ENCODE results near the gene ACTN4.

ACTN4 gene

DNA sequence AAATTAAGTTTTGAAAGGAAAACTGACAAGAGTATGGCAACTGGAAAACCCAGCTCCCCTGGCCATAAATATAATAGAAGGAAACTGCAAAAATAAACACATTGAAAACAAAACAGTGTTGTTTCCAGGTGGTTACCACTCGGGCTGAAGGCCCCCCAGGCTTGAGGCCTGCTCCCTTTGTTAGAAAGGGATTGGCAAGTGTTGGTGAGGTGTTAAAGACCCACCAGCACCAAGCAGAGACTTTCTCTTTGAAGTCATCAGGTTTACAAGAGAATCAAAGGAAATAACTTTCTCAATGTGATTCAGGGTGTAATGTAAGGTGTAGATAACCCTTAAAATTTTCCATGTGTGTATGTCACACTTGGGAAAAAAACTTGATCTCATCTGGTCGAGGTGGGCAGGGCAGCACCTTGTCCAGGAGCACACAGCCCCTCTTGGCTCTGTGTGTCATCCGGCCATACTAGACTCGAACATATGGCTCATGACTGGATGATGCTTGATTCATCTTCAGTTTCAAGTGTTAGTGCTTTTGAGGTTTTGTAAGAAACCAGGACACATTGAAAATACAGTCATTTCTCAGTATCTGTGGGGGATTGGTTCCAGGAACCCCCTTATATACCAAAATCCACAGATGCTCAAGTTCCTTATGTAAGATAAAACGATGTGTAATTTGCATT, 7.8 kb downstream of the ACTN4 start:
- ChIA-PET CTCF (interaction anchor here (1.3 to 1.4 kb wide), 2 partner anchors 13 to 27 kb away, joined by 3 to 7 read pairs; no protein-coding TSS in a partner anchor), POLR2A (no interaction called here)
- Histone ChIP-seq H3K4me3 (ENCODE audit: control insufficient read depth in 1 of 7, extremely low read depth in 1 of 7, insufficient read depth in 4 of 7, low read depth in 2 of 7, low read length in 6 of 7) (no peak overlapping the region), H3K27ac (ENCODE audit: insufficient read depth in 1 of 2, low read depth in 1 of 2, low read length in 2 of 2, poor library complexity in 1 of 2, severe bottlenecking in 2 of 2) (no peak overlapping the region), H3K36me3 (ENCODE audit: control insufficient read depth in 4 of 4, insufficient read depth in 4 of 4, low read length in 3 of 4) (peaks cover 4 to 33% (median 5%) of the 10 kb centered on the region in 4 experiments), H3K9me3 (ENCODE audit: control extremely low read depth in 1 of 5, control insufficient read depth in 4 of 5, insufficient read depth in 2 of 5, low read depth in 1 of 5, low read length in 4 of 5) (no peaks in the 10 kb centered on the region), H3K27me3 (replicated peaks in 2 of 5; ENCODE audit: control insufficient read depth in 4 of 5, insufficient read depth in 5 of 5, low read length in 4 of 5) (no peaks in the 10 kb centered on the region), H3K4me1 (ENCODE audit: control extremely low read depth in 1 of 4, control insufficient read depth in 4 of 4, insufficient read depth in 4 of 4, low read length in 3 of 4) (peaks cover 10 to 64% (median 45%) of the 10 kb centered on the region in 4 experiments)
- peak in 1 of 3 donors; percentile 36 for DNase-seq
- 93% methylated on average over 4 of the region's 5 CpGs for WGBS (ENCODE audit: insufficient coverage)

DNA sequence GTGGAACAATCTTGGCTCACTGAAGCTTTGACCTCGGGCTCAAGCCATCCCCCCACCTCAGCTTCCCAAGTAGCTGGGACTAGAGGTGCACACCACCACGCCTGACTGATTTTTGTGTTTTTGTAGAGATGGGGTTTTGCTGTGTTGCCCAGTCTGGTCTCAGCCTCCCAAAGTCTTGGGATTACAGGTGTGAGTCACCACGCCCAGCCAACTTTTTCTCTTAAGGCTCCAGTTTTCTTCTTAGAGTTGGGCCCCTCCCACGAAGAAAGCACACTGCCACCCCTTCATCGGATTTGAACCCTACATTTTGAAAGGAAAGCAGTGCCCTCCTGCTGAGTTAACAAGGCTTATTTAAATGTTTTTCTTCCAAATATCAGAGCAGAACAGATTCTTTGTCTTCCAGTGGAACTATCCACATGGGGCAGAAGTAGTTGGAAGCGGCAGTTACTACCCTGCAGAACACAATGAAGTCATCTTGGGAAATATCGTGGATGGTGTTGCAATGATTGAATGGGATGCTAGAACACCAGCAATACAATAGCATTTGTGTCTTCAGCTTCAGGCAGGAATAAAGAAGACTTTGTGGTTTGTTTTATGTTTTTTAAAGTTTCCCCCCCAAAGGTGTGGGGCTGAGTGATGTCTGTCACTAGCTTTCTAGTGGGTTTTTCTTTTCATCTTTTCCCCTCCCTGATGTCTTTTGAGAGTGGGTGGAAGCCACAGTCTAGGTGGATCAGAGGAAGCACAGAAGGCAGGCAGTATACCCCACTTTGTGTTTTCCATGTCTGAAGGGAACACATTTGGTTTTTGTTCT, 8.9 kb downstream of the ACTN4 start:
- 100% methylated on average over 2 of the region's 7 CpGs for WGBS (ENCODE audit: insufficient coverage)
- Histone ChIP-seq H3K4me3 (ENCODE audit: control insufficient read depth in 1 of 7, extremely low read depth in 1 of 7, insufficient read depth in 4 of 7, low read depth in 2 of 7, low read length in 6 of 7) (no peak overlapping the region), H3K9me3 (ENCODE audit: control extremely low read depth in 1 of 5, control insufficient read depth in 4 of 5, insufficient read depth in 2 of 5, low read depth in 1 of 5, low read length in 4 of 5) (no peaks in the 10 kb centered on the region), H3K27me3 (replicated peaks in 2 of 5; ENCODE audit: control insufficient read depth in 4 of 5, insufficient read depth in 5 of 5, low read length in 4 of 5) (no peaks in the 10 kb centered on the region), H3K36me3 (ENCODE audit: control insufficient read depth in 4 of 4, insufficient read depth in 4 of 4, low read length in 3 of 4) (peaks cover 4 to 40% (median 5%) of the 10 kb centered on the region in 4 experiments), H3K4me1 (ENCODE audit: control extremely low read depth in 1 of 4, control insufficient read depth in 4 of 4, insufficient read depth in 4 of 4, low read length in 3 of 4) (peaks cover 4 to 53% (median 34%) of the 10 kb centered on the region in 4 experiments), H3K27ac (ENCODE audit: insufficient read depth in 1 of 2, low read depth in 1 of 2, low read length in 2 of 2, poor library complexity in 1 of 2, severe bottlenecking in 2 of 2) (peak overlapping the region in 1 of 2 experiments; percentile 2)
- POLR2A ChIA-PET, result interaction anchor here (0.7 kb wide), 1 partner anchor 11 kb away, joined by 4 read pairs; no protein-coding TSS in a partner anchor
- CTCF ChIA-PET, result interaction anchor here (0.8 to 1.3 kb wide), 4 partner anchors 13 to 30 kb away, joined by 3 to 7 read pairs (median 3); no protein-coding TSS in a partner anchor
- DNase-seq, result no peak

GRCh38 chr19:38657633-38658222, 10.3 kb downstream of the ACTN4 start:
- POLR2A ChIA-PET, result no interaction called here
- no peak overlapping the region for H3K4me3 ChIP-seq (ENCODE audit: control insufficient read depth in 1 of 7, extremely low read depth in 1 of 7, insufficient read depth in 4 of 7, low read depth in 2 of 7, low read length in 6 of 7)

DNA sequence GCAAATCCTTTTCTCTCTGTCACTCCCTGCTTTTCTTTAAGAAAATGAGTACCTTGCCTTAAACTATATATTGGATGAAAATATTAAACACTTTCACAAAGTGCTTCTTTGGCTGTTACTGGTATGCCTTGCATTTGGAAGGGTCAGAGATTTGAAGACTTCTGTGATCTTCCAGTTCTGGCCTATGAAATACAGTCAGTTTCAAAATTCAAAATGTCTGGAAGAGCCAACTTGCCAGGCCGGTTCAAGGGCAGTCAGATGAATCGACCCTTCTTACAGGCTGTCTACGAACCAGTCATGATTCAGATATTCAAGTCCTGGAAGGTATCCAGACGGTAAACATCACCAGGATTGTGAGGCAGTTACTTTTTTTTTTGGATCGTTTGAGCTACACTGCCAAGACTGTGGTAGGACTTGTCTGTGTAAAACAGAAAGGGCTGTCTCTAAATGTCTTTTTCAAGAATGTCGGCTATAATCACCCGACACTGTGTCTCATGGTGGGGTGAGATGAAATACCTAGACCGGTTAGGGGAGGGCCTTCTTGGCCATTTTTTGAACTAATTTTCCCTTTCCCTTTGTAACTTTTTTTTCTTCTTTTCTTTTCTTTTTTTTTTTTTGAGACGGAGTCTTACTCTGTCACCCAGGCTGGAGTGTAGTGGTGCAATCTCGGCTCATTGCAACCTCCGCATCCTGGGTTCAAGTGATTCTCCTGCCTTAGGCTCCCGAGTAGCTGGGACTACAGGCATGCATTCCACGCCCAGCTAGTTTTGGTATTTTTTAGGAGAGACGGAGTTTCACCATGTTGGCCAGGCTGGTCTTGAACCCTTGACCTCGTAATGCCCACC, 11.2 kb downstream of the ACTN4 start:
- Histone ChIP-seq H3K4me3 (ENCODE audit: control insufficient read depth in 1 of 7, extremely low read depth in 1 of 7, insufficient read depth in 4 of 7, low read depth in 2 of 7, low read length in 6 of 7) (no peak overlapping the region), H3K4me1 (ENCODE audit: control extremely low read depth in 1 of 4, control insufficient read depth in 4 of 4, insufficient read depth in 4 of 4, low read length in 3 of 4) (peaks cover 6 to 50% (median 30%) of the 10 kb centered on the region in 4 experiments), H3K9me3 (ENCODE audit: control extremely low read depth in 1 of 5, control insufficient read depth in 4 of 5, insufficient read depth in 2 of 5, low read depth in 1 of 5, low read length in 4 of 5) (no peaks in the 10 kb centered on the region), H3K27me3 (replicated peaks in 2 of 5; ENCODE audit: control insufficient read depth in 4 of 5, insufficient read depth in 5 of 5, low read length in 4 of 5) (no peaks in the 10 kb centered on the region), H3K27ac (ENCODE audit: insufficient read depth in 1 of 2, low read depth in 1 of 2, low read length in 2 of 2, poor library complexity in 1 of 2, severe bottlenecking in 2 of 2) (peak overlapping the region in 1 of 2 experiments; percentile 65), H3K36me3 (ENCODE audit: control insufficient read depth in 4 of 4, insufficient read depth in 4 of 4, low read length in 3 of 4) (peaks cover 4 to 49% (median 5%) of the 10 kb centered on the region in 4 experiments)
- POLR2A ChIA-PET, result no interaction called here
- CTCF ChIA-PET, result interaction anchor here (1.4 to 1.8 kb wide), 3 partner anchors 8 to 13 kb away, joined by 4 to 5 read pairs (median 5); partner anchors contain the start of gene ACTN4
- 86% methylated on average over 9 of the region's 15 CpGs for WGBS (ENCODE audit: insufficient coverage)
- DNase-seq, result no peak

More at GRCh38 chr19:38657633-38658222, 10.3 kb downstream of the ACTN4 start:
- Histone ChIP-seq H3K4me1 (ENCODE audit: control extremely low read depth in 1 of 4, control insufficient read depth in 4 of 4, insufficient read depth in 4 of 4, low read length in 3 of 4) (peaks cover 7 to 47% (median 27%) of the 10 kb centered on the region in 4 experiments), H3K27me3 (replicated peaks in 2 of 5; ENCODE audit: control insufficient read depth in 4 of 5, insufficient read depth in 5 of 5, low read length in 4 of 5) (no peaks in the 10 kb centered on the region), H3K36me3 (ENCODE audit: control insufficient read depth in 4 of 4, insufficient read depth in 4 of 4, low read length in 3 of 4) (peaks cover 4 to 45% (median 5%) of the 10 kb centered on the region in 4 experiments), H3K9me3 (ENCODE audit: control extremely low read depth in 1 of 5, control insufficient read depth in 4 of 5, insufficient read depth in 2 of 5, low read depth in 1 of 5, low read length in 4 of 5) (no peaks in the 10 kb centered on the region), H3K27ac (ENCODE audit: insufficient read depth in 1 of 2, low read depth in 1 of 2, low read length in 2 of 2, poor library complexity in 1 of 2, severe bottlenecking in 2 of 2) (peak overlapping the region; percentile 26 to 65)
- CTCF ChIA-PET, result interaction anchor here (1.3 to 1.6 kb wide), 2 partner anchors 11 to 12 kb away, joined by 4 to 7 read pairs; partner anchors contain the start of gene ACTN4
- 89% methylated on average over 5 of the region's 8 CpGs for WGBS (ENCODE audit: insufficient coverage)
- peak in 1 of 3 donors; percentile 43 for DNase-seq

- POLR2A ChIA-PET, result no interaction called here
- Histone ChIP-seq H3K9me3 (ENCODE audit: control extremely low read depth in 1 of 5, control insufficient read depth in 4 of 5, insufficient read depth in 2 of 5, low read depth in 1 of 5, low read length in 4 of 5) (no peaks in the 10 kb centered on the region), H3K27ac (ENCODE audit: insufficient read depth in 1 of 2, low read depth in 1 of 2, low read length in 2 of 2, poor library complexity in 1 of 2, severe bottlenecking in 2 of 2) (no peak overlapping the region), H3K36me3 (ENCODE audit: control insufficient read depth in 4 of 4, insufficient read depth in 4 of 4, low read length in 3 of 4) (peaks cover 2 to 45% (median 4%) of the 10 kb centered on the region in 4 experiments), H3K4me3 (ENCODE audit: control insufficient read depth in 1 of 7, extremely low read depth in 1 of 7, insufficient read depth in 4 of 7, low read depth in 2 of 7, low read length in 6 of 7) (no peak overlapping the region), H3K27me3 (replicated peaks in 2 of 5; ENCODE audit: control insufficient read depth in 4 of 5, insufficient read depth in 5 of 5, low read length in 4 of 5) (no peaks in the 10 kb centered on the region), H3K4me1 (ENCODE audit: control extremely low read depth in 1 of 4, control insufficient read depth in 4 of 4, insufficient read depth in 4 of 4, low read length in 3 of 4) (peaks cover 17 to 60% (median 45%) of the 10 kb centered on the region in 4 experiments)
- 97% methylated on average over 8 of the region's 9 CpGs for WGBS (ENCODE audit: insufficient coverage)
- CTCF ChIA-PET, result no interaction called here
- DNase-seq, result no peak
Measured at GRCh38 chr19:38660724-38661123, 13.3 kb downstream of the ACTN4 start.

- CTCF ChIA-PET, result no interaction called here
- POLR2A ChIA-PET, result no interaction called here
- 93% methylated on average over 6 of the region's 7 CpGs for WGBS (ENCODE audit: insufficient coverage)
Measured at GRCh38 chr19:38661136-38661535, 13.7 kb downstream of the ACTN4 start.

More at GRCh38 chr19:38661136-38661535, 13.7 kb downstream of the ACTN4 start:
- Histone ChIP-seq H3K27ac (ENCODE audit: insufficient read depth in 1 of 2, low read depth in 1 of 2, low read length in 2 of 2, poor library complexity in 1 of 2, severe bottlenecking in 2 of 2) (no peak overlapping the region), H3K27me3 (replicated peaks in 2 of 5; ENCODE audit: control insufficient read depth in 4 of 5, insufficient read depth in 5 of 5, low read length in 4 of 5) (no peaks in the 10 kb centered on the region), H3K36me3 (ENCODE audit: control insufficient read depth in 4 of 4, insufficient read depth in 4 of 4, low read length in 3 of 4) (peaks cover 0 to 43% (median 3%) of the 10 kb centered on the region in 4 experiments), H3K4me1 (ENCODE audit: control extremely low read depth in 1 of 4, control insufficient read depth in 4 of 4, insufficient read depth in 4 of 4, low read length in 3 of 4) (peaks cover 17 to 60% (median 47%) of the 10 kb centered on the region in 4 experiments), H3K4me3 (ENCODE audit: control insufficient read depth in 1 of 7, extremely low read depth in 1 of 7, insufficient read depth in 4 of 7, low read depth in 2 of 7, low read length in 6 of 7) (no peak overlapping the region), H3K9me3 (ENCODE audit: control extremely low read depth in 1 of 5, control insufficient read depth in 4 of 5, insufficient read depth in 2 of 5, low read depth in 1 of 5, low read length in 4 of 5) (no peaks in the 10 kb centered on the region)
- no peak for DNase-seq

All from common myeloid progenitor, CD34-positive (primary cell).